HG02610 (cell line): ENCODE data around the gene TUBGCP2.
"Not testable (repeated sequence)": the region's sequence is repeated elsewhere in the genome, so short reads cannot be mapped to it uniquely, and the experiment has no call there.

ENCODE experiments used
- ATAC-seq: cut with Tn5 transposase; IDR thresholded peaks from one replicate; pipeline ENCODE4 v1.9.1; 2021; ENCODE audit warnings: mild to moderate bottlenecking, moderate library complexity; ENCODE audit not compliant: unreplicated experiment

The TUBGCP2 gene

GRCh38 chr10:133270204-133270603 lies 38.5 kb downstream of the TUBGCP2 start:
- ATAC-seq = no peak

GRCh38 chr10:133269367-133269766 lies 39.3 kb downstream of the TUBGCP2 start:
- ATAC-seq = no peak

GRCh38 chr10:133268532-133268931 lies 40.1 kb downstream of the TUBGCP2 start:
- no peak for ATAC-seq

DNA sequence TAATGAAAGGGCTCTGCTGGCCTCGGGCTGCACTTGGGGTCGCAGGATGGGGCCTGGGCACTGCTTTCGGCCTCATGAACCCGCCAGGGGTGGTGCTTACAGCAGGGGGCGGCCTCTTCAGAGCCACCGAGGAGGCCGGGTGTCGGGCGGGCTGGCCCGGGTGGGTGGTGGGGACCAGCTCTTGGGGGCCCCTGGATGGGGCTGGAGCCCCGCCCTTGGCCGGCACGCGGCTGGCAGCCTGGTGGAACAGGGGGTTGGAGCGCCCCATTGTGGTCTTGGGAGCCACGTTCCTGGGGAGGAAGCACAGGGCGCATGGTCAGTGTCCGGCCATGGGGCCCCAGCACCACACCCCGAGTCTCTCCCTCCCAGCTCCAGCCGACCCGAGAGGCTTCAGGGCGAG lies 40.8 kb downstream of the TUBGCP2 start:
- no peak for ATAC-seq

GRCh38 chr10:133267293-133267692 lies 41.4 kb downstream of the TUBGCP2 start:
- no peak for ATAC-seq

- no peak for ATAC-seq
Measured at GRCh38 chr10:133266056-133266795, 42.4 kb downstream of the TUBGCP2 start.

DNA sequence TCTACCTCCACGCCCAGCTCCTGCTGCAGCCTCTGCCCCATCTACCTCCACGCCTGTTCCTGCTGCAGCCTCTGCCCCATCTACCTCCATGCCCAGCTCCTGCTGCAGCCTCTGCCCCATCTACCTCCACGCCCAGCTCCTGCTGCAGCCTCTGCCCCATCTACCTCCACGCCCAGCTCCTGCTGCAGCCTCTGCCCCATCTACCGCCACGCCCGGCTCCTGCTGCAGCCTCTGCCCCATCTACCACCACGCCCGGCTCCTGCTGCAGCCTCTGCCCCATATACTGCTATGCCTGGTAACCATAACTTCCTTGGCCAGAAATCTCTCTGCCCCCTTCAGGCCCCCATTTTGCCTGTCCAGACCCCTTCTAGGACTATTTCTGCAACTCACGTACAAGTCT lies 43.6 kb downstream of the TUBGCP2 start:
- not testable (repeated sequence) for ATAC-seq

DNA sequence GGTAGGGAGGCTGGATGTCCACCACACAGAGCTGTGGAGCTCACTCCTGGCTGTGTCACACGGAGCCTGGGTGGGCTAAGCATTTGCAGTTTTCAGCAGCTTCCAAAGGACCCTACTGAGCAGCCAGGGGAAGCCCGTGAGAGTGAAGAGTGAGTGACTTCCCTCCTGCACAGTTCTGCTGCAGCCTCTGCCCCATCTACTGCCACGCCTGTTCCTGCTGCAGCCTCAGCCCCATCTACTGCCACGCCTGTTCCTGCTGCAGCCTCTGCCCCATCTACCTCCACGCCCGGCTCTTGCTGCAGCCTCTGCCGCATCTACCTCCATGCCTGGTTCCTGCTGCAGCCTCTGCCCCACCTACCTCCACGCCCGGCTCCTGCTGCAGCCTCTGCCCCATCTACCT lies 44.2 kb downstream of the TUBGCP2 start:
- no peak for ATAC-seq

DNA sequence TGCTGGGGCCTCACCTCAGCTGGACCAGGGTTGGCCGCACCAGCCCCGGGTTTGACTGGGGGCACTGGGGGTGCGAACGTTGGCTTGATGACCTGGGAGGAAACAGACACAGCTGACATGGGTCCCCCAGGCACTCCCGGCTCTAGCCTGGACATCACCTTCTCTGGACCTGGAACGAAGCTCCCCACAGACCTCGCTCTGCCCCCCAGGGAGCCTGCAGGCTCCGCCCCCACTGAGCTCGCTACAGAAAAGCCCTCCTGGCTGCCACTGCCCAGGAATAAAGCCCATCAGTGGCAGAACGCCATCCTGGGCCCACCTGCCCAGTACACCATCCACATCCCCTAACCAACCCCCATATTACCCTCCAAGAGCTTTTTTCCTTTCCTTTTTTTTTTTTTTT lies 45.0 kb downstream of the TUBGCP2 start:
- no peak for ATAC-seq

- ATAC-seq = no peak
Measured at GRCh38 chr10:133262696-133263095, 46.0 kb downstream of the TUBGCP2 start.

DNA sequence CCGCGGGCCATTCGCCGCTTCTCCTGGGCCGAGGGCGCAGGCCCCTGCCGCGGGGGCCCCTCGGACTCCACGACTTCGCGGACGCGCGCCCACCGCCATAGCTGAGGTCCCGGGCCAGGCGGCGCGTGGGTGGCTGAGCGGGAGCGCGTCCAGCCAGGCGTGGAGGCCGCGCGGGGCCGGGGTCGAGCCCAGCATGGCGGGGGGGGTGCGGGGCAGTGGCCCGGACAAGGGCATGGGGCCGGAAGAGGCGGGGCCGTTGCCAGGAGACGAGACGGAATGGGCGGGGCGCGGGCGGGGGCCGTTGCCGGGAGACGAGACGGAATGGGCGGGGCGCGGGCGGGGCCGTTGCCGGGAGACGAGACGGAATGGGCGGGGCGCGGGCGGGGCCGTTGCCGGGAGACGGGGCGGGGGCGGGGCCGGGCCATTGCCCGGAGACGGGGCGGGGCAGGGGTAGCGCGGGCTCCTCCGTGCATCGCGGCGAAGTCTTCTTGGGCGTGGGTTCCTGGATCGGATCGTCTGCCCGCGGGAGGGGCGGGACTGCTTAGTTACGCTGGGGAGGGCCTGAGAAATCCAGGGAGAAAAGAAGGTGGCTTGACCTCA lies 46.8 kb downstream of the TUBGCP2 start:
- ATAC-seq = peak; percentile 45

- peak; percentile 46 for ATAC-seq
Measured at GRCh38 chr10:133260895-133261725, 47.6 kb downstream of the TUBGCP2 start.

GRCh38 chr10:133259602-133259989 lies 49.1 kb downstream of the TUBGCP2 start:
- no peak for ATAC-seq

DNA sequence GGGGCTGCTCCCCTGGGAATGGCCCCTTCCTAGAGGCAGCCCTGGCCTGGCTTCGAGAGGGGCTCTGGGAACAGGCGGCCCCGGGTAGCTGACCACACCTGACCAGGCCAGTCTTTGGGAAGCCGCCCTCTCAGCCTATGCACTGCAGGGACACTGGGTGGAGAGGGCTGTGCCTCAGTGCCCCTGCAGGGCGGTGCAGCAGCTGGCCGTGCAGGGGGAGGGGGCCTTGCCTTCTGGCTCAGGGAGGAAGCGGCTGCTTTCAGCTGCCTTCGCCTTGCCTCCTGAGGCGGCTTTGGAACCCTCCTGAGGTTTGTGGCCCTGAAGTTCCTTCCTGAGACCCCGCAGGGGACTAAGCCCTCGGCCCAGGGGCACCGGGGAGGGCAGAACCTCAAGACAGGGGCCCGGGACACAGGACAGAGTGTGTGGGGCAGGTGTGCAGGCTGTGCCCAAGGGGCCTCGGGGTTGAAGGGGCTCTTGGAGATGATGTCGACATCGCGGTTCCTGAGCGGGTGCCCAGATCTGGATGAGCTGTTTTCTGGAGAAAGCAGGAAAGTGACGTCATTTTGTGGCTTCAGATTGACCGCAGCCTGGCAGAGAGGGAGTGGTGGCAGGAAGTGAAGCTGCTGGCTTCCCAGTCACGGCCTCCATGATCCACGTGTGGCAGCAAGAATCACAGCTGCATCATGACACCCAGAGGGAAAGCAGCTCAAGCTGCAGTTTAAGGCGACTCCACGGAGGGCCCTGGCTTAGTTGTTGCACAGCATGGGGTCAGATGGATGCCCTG lies 49.7 kb downstream of the TUBGCP2 start:
- ATAC-seq = no peak

DNA sequence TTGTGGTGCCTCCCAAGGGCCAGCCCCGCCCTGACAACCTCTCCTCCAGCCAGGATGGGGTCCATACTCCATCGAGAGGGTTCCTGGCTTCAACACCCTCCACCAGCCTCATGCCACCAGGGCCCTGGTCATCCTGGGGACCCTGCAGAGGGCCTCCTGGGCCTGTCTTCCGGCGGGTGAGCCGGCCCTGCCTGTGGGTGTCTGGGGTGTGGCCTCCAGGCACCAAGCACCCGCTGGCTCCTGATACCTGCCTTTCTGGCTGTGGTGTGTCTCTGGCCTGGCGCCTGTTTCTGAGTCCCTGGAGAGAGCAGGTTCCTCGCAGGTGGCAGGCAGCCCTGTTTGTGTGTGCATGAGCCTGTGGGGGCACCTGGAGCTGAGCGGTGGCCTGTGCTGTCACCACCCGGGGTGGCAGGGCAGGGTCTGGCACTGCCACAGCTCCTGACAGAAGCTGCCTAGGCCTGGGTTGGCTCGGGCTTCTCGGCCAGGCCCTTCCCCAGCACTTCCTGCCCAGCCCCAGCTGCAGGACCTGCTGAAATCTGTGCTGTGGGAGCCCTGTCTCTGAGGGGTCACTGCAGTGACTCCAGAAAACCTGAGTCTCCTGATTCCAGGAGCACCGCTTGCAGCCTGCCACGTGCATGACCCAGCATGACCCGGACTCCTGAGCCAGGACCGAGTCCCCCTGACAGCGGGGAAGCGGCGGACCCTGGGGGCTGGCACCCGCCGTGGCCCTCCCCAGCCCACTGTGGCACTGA lies 50.4 kb downstream of the TUBGCP2 start:
- no peak for ATAC-seq

- no peak for ATAC-seq
Measured at GRCh38 chr10:133257489-133258065, 51.1 kb downstream of the TUBGCP2 start.

GRCh38 chr10:133255323-133255722 lies 53.3 kb downstream of the TUBGCP2 start:
- ATAC-seq = no peak

DNA sequence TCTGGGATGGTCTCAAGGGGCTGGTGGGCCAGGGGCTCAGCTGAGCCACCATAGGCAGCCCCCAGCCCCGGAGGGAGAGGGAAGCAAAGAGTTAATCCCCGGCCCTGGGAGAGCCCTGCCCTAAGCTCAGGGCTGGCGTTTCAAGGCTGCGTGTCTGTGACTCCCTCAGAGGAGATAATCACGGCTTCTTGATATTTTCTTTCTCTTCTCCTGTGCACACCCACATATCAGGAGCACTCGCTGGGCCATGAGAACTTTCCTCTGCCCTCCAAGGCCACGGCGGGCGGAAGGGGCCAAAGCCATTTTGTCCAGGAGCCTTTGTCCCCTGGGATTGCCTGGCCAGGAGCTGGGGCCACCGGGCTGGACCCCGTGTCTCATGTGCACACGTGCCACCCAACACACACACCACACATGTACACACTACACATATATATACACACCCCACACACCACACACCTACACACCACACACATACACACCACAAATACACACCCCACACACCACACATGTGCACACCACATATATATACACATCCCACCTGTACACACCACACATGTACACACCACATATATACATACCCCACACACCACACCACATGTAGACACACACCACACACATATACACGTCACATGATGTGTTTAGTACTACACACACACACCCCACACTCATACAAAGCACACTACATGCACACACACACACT lies 54.1 kb downstream of the TUBGCP2 start:
- ATAC-seq = no peak

GRCh38 chr10:133253361-133253955 lies 55.2 kb downstream of the TUBGCP2 start:
- ATAC-seq = no peak
